ENCODE measurements around the gene IRS2.
A peak's percentile ranks its signal among the peaks of the same experiment; 100 is the strongest.

IRS2 gene

DNA sequence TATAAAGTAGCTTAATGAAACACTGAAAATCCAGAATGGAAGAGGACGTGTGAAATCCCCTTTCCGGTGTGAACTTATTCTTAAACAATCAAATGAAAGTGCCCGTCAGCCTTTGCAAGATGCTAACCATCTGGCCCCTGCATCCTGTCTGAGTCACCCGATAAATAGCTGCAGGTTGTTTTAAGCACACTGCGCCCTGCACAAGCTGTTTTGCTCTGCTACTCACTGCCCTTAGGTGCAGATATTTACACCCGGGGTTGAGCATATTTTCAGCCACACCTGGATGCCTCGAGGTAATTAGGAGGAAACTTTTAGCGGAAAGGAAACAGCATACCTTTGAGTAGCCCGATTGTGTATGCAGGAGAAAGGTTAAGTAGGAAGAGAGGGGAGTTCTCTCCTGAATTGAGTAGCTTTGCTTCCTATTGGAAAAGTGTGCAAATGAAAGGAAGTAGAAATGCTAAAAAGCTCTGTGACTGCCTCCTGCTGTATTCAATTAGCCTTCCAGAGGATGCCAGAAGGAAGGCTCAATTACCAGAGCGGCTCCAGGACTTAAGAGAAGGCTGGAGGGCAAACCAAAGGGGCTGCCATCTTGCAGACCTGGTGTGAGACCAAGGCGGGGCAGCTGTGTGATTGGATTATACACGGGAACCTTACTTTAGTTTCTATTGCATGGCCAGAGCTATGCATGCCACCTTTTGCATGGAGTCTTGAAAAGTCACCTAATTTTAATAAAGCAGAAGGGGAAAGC is 42.5 kb downstream of the IRS2 start:
- Histone ChIP-seq H3K4me3 (0 out of 2 replicates have a peak overlapping the region, but pooled peaks have one; percentile 3), H3K9ac (ENCODE audit: insufficient read length) (no peak overlapping the region), H3K9me3 (ENCODE audit: low read depth, low read length) (no peaks in the 10 kb centered on the region), H3K27ac (no peak overlapping the region), H3K36me3 (ENCODE audit: insufficient read depth, low read length) (no peaks in the 10 kb centered on the region)
- DNase-seq (ENCODE audit: low read depth, low spot score) = no peak
- TF ChIP-seq EZH2 (IDR thresholded peaks at IDR 0.05) (no peak), FOXP2 (optimal IDR thresholded peaks at IDR 0.05; ENCODE audit: control extremely low read depth, extremely low read length, insufficient read depth) (no peak), POLR2AphosphoS5 (IDR thresholded peaks at IDR 0.05; ENCODE audit: borderline replicate concordance, low read depth, low read length) (no peak)

GRCh38 chr13:109741966-109742365 is 44.4 kb downstream of the IRS2 start:
- H3K27ac ChIP-seq = no peak overlapping the region
- no peak overlapping the region for H3K9ac ChIP-seq (ENCODE audit: insufficient read length)
- H3K36me3 ChIP-seq (ENCODE audit: insufficient read depth, low read length) = no peaks in the 10 kb centered on the region
- no peak for TF ChIP-seq FOXP2 (optimal IDR thresholded peaks at IDR 0.05; ENCODE audit: control extremely low read depth, extremely low read length, insufficient read depth)
- TF ChIP-seq EZH2 (IDR thresholded peaks at IDR 0.05) = no peak
- TF ChIP-seq POLR2AphosphoS5 (IDR thresholded peaks at IDR 0.05; ENCODE audit: borderline replicate concordance, low read depth, low read length) = no peak
- H3K9me3 ChIP-seq (ENCODE audit: low read depth, low read length) = no peaks in the 10 kb centered on the region
- no peak overlapping the region for H3K4me3 ChIP-seq
- no peak for DNase-seq (ENCODE audit: low read depth, low spot score)

DNA sequence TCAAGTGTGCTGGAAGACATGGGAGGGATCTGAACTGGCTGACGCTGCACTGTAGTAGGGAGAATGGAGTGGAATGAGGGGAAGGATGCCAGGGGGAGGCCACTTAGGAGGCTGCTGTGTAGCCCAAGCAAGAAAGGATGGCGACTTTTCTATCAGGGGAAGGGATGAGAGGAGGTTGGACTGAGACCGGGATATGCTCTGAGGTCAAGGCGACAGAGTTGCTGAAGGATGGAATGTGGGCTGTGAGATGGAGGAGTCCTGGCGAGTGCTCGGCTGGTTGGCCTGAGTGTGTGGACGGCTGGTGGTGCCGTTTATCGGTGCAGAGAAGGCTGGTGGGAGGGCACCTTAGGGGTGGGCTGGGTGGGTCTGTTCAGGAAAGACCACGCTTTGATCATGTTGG is 45.7 kb downstream of the IRS2 start:
- Histone ChIP-seq H3K9ac (ENCODE audit: insufficient read length) (no peak overlapping the region), H3K36me3 (ENCODE audit: insufficient read depth, low read length) (no peaks in the 10 kb centered on the region), H3K27ac (no peak overlapping the region), H3K9me3 (ENCODE audit: low read depth, low read length) (no peaks in the 10 kb centered on the region), H3K4me3 (no peak overlapping the region)
- TF ChIP-seq FOXP2 (optimal IDR thresholded peaks at IDR 0.05; ENCODE audit: control extremely low read depth, extremely low read length, insufficient read depth) (no peak), POLR2AphosphoS5 (IDR thresholded peaks at IDR 0.05; ENCODE audit: borderline replicate concordance, low read depth, low read length) (no peak), EZH2 (IDR thresholded peaks at IDR 0.05) (no peak)
- no peak for DNase-seq (ENCODE audit: low read depth, low spot score)

DNA sequence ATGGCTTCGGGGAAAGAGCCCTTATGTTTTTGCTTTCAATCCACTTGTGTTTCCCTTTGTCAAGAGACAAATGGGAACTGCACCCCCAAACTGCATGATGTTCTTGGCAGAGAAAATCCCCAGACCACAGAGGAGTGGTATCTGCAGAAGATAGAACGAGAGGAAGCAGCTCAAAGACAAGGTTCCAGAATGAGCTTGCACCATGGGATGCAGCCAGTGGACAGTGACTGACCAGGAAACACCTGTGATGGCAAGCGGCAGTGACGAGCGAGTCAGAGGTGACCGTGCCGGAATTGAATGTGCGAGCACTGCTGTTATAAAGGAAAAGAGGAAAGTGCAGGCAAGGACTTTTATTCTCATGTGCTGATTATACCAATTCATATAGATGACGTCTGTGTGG is 46.3 kb downstream of the IRS2 start:
- no peak overlapping the region for H3K27ac ChIP-seq
- no peaks in the 10 kb centered on the region for H3K36me3 ChIP-seq (ENCODE audit: insufficient read depth, low read length)
- H3K9me3 ChIP-seq (ENCODE audit: low read depth, low read length) = no peaks in the 10 kb centered on the region
- no peak overlapping the region for H3K4me3 ChIP-seq
- TF ChIP-seq POLR2AphosphoS5 (IDR thresholded peaks at IDR 0.05; ENCODE audit: borderline replicate concordance, low read depth, low read length) = no peak
- TF ChIP-seq FOXP2 (optimal IDR thresholded peaks at IDR 0.05; ENCODE audit: control extremely low read depth, extremely low read length, insufficient read depth) = no peak
- no peak for TF ChIP-seq EZH2 (IDR thresholded peaks at IDR 0.05)
- H3K9ac ChIP-seq (ENCODE audit: insufficient read length) = no peak overlapping the region
- no peak for DNase-seq (ENCODE audit: low read depth, low spot score)

GRCh38 chr13:109738298-109738746 is 48.1 kb downstream of the IRS2 start:
- Histone ChIP-seq H3K9ac (ENCODE audit: insufficient read length) (no peak overlapping the region), H3K27ac (no peak overlapping the region), H3K36me3 (ENCODE audit: insufficient read depth, low read length) (no peaks in the 10 kb centered on the region), H3K9me3 (ENCODE audit: low read depth, low read length) (no peaks in the 10 kb centered on the region), H3K4me3 (no peak overlapping the region)
- no peak for DNase-seq (ENCODE audit: low read depth, low spot score)
- TF ChIP-seq EZH2 (IDR thresholded peaks at IDR 0.05) (no peak), FOXP2 (optimal IDR thresholded peaks at IDR 0.05; ENCODE audit: control extremely low read depth, extremely low read length, insufficient read depth) (no peak), POLR2AphosphoS5 (IDR thresholded peaks at IDR 0.05; ENCODE audit: borderline replicate concordance, low read depth, low read length) (no peak)

DNA sequence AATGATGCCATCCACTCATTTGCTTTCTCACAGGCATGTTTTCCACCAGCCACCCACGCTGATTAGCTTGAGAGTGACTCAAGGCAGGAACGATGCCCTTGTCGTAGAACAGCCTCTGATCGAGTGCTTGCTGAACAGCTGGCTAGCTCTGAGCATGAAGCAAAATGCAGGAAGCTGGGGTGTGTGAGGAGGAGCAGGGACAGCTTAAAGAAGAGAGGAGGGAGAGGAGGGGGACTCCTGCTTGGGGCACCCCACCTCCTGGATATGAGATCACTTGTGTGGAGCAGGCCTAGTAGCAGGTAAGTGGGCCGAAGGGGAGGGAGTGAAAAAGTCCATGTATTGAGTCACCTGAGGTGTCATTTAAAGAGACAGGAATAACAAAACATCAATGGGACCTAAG is 48.8 kb downstream of the IRS2 start:
- TF ChIP-seq EZH2 (IDR thresholded peaks at IDR 0.05) = no peak
- no peak for TF ChIP-seq FOXP2 (optimal IDR thresholded peaks at IDR 0.05; ENCODE audit: control extremely low read depth, extremely low read length, insufficient read depth)
- TF ChIP-seq POLR2AphosphoS5 (IDR thresholded peaks at IDR 0.05; ENCODE audit: borderline replicate concordance, low read depth, low read length) = no peak
- no peaks in the 10 kb centered on the region for H3K36me3 ChIP-seq (ENCODE audit: insufficient read depth, low read length)
- H3K4me3 ChIP-seq = no peak overlapping the region
- no peaks in the 10 kb centered on the region for H3K9me3 ChIP-seq (ENCODE audit: low read depth, low read length)
- no peak overlapping the region for H3K27ac ChIP-seq
- no peak for DNase-seq (ENCODE audit: low read depth, low spot score)
- no peak overlapping the region for H3K9ac ChIP-seq (ENCODE audit: insufficient read length)

DNA sequence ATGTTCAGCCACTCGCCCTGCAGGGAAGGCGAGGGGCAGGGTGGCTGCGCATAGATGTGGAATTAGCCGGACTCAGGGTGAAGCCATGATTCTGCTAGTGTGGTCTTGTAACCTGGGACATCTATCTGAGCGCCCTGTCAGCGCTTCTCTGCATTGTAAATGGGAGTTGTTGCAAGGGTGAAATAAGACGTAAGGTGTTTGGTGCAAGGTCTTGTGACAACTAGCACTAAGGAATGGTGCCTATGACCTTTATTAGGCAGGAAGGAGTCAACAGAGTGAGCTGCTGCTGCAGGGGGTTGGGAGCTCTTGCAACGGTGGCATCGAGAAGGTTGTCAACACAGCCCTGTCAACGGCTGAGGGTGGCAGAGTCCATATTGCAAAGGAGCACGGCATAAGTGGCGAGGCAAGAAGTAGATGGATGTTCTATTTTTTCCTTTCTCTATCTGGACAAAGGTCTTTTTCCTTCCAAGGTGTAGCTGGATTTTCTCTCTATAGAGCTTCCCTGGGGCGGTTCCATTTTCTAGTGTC is 49.3 kb downstream of the IRS2 start:
- DNase-seq (ENCODE audit: low read depth, low spot score) = no peak
- TF ChIP-seq FOXP2 (optimal IDR thresholded peaks at IDR 0.05; ENCODE audit: control extremely low read depth, extremely low read length, insufficient read depth) (no peak), EZH2 (IDR thresholded peaks at IDR 0.05) (no peak), POLR2AphosphoS5 (IDR thresholded peaks at IDR 0.05; ENCODE audit: borderline replicate concordance, low read depth, low read length) (no peak)
- H3K4me3 ChIP-seq = no peak overlapping the region
- no peaks in the 10 kb centered on the region for H3K36me3 ChIP-seq (ENCODE audit: insufficient read depth, low read length)
- H3K27ac ChIP-seq = no peak overlapping the region
- no peaks in the 10 kb centered on the region for H3K9me3 ChIP-seq (ENCODE audit: low read depth, low read length)
- no peak overlapping the region for H3K9ac ChIP-seq (ENCODE audit: insufficient read length)

DNA sequence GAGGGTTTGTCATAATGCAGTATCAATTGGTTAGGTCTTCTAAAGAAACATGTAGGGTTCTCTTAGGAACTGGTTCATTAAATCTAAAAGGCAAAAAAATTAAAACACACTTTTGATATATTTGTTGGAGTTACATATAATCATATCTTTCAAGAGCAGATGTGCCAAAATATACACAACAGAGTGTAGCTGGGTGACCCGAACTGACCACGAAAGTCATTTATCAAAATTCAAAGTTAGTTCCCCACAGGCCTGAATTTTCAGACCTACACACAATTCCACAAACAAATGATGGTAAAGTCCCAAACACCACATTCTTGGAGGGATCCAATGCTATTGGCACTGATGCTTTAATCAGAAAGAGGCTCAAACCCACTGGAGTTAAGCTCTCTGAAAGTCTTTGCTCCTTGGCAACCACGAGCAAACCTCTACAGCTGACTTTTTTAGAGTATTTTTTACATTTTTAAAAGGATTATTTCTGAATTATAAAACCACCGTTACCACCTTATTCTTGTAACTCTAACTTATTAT is 50.9 kb downstream of the IRS2 start:
- H3K4me3 ChIP-seq = no peak overlapping the region
- H3K9me3 ChIP-seq (ENCODE audit: low read depth, low read length) = no peaks in the 10 kb centered on the region
- TF ChIP-seq POLR2AphosphoS5 (IDR thresholded peaks at IDR 0.05; ENCODE audit: borderline replicate concordance, low read depth, low read length) (no peak), FOXP2 (optimal IDR thresholded peaks at IDR 0.05; ENCODE audit: control extremely low read depth, extremely low read length, insufficient read depth) (no peak), EZH2 (IDR thresholded peaks at IDR 0.05) (no peak)
- H3K27ac ChIP-seq = no peak overlapping the region
- H3K36me3 ChIP-seq (ENCODE audit: insufficient read depth, low read length) = no peaks in the 10 kb centered on the region
- no peak for DNase-seq (ENCODE audit: low read depth, low spot score)
- H3K9ac ChIP-seq (ENCODE audit: insufficient read length) = no peak overlapping the region
